Keratinocyte (primary cell): ENCODE measurements around the gene XK. TPM values are rescaled to one million over a fixed set of nuclear protein-coding genes. Genes with fewer than 3 reads are reported as not detected.

Experiments
- DNase-seq: peaks from one replicate; pipeline ENCODE4 v3.0.0-alpha.2; 2011; ENCODE audit warnings: low read depth, missing footprints, low spot score
- FAIRE-seq: peaks from 2 replicates; lab custom pipeline; 2011; peaks lifted over from hg19 to GRCh38; lab: Jason Lieb, UNC
- H2AFZ ChIP-seq: 2 replicates; pipeline ENCODE4 v1.6.0; 2012; ENCODE audit warnings: low read length, control low read depth, inconsistent platforms; ENCODE audit not compliant: control insufficient read depth
- H3K27ac ChIP-seq: 2 replicates; pipeline ENCODE4 v1.5.1; 2011; ENCODE audit warnings: low read length; ENCODE audit not compliant: control insufficient read depth, insufficient read depth
- H3K27me3 ChIP-seq: 3 replicates; pipeline ENCODE4 v1.6.0; 2011; ENCODE audit warnings: low read length; ENCODE audit not compliant: control insufficient read depth, insufficient read depth; ENCODE audit errors: extremely low read depth
- H3K36me3 ChIP-seq, 2 experiments: 2 replicates in 1 of 2; 3 replicates in 1 of 2; pipeline ENCODE4 v1.5.1; 2011; ENCODE audit warnings: low read length in 2 of 2, mild to moderate bottlenecking in 1 of 2; ENCODE audit not compliant: control insufficient read depth in 2 of 2, insufficient read depth in 2 of 2; ENCODE audit errors: extremely low read depth in 1 of 2
- H3K4me1 ChIP-seq: 3 replicates; pipeline ENCODE4 v1.5.1; 2011; ENCODE audit warnings: low read length; ENCODE audit not compliant: control insufficient read depth, insufficient read depth; ENCODE audit errors: extremely low read depth
- H3K4me2 ChIP-seq: 3 replicates; pipeline ENCODE4 v1.6.0; 2011; ENCODE audit warnings: low read depth, low read length; ENCODE audit not compliant: control insufficient read depth, insufficient read depth; ENCODE audit errors: extremely low read depth
- H3K4me3 ChIP-seq, 3 experiments: fragments of 200-600 bp in 1 of 3; sonication (generic) in 1 of 3; 2 replicates in 2 of 3; 3 replicates in 1 of 3; pipeline ENCODE4 v1.5.1; 2011 to 2016; ENCODE audit warnings: low read length in 3 of 3, mild to moderate bottlenecking in 3 of 3, control low read depth in 2 of 3, inconsistent platforms in 1 of 3, low read depth in 1 of 3, mixed read lengths in 1 of 3, mixed run types in 1 of 3, moderate library complexity in 1 of 3; ENCODE audit not compliant: control insufficient read depth in 2 of 3, insufficient read depth in 2 of 3; ENCODE audit errors: extremely low read depth in 1 of 3
- H3K79me2 ChIP-seq: 2 replicates; pipeline ENCODE4 v1.6.0; 2012; ENCODE audit warnings: low read length; ENCODE audit not compliant: control insufficient read depth, insufficient read depth
- H3K9ac ChIP-seq: 3 replicates; pipeline ENCODE4 v1.6.0; 2011; ENCODE audit warnings: low read length; ENCODE audit not compliant: control insufficient read depth, insufficient read depth; ENCODE audit errors: extremely low read depth
- H3K9me1 ChIP-seq: 3 replicates; pipeline ENCODE4 v1.6.0; 2011; ENCODE audit warnings: low read length; ENCODE audit not compliant: control insufficient read depth, insufficient read depth; ENCODE audit errors: extremely low read depth
- H3K9me3 ChIP-seq: 2 replicates; pipeline ENCODE4 v1.5.1; 2012; ENCODE audit warnings: low read depth, low read length; ENCODE audit not compliant: control insufficient read depth
- H4K20me1 ChIP-seq: 3 replicates; pipeline ENCODE4 v1.6.0; 2011; ENCODE audit warnings: low read length; ENCODE audit not compliant: control insufficient read depth, insufficient read depth; ENCODE audit errors: extremely low read depth
- EZH2 ChIP-seq: IDR thresholded peaks from one replicate; pipeline ENCODE4 v1.6.1; 2012; ENCODE audit warnings: inconsistent platforms, mild to moderate bottlenecking, low read length, moderate library complexity
- dilution Hi-C: fragments of 300-500 bp; cut with MboI; formaldehyde crosslinking; loops from one replicate; pipeline ENCODE4 v1.7.0; 2020; ENCODE audit warnings: low sequenced_read_pairs; ENCODE audit not compliant: extremely low pct_ligation_motif_present
- polyA plus RNA-seq, 5 experiments: library from polyadenylated mRNA; depleted of rRNA in 3 of 5; stranded (reverse) in 3 of 5; stranded (forward) in 1 of 5; unstranded in 1 of 5; fragments of >200 nt; gene quantifications; 1 replicate in 1 of 5; 2 replicates in 3 of 5; 3 replicates in 1 of 5; pipeline versions ENCODE4 v1.2.1 to v1.2.3, GENCODE V29; 2011 to 2012; ENCODE audit warnings: missing spikeins in 2 of 5, low read depth in 1 of 5, low replicate concordance in 1 of 5
- TF ChIP-seq, protein P1 (sequence below), 3 experiments: IDR thresholded peaks in 1 of 3; conservative IDR thresholded peaks in 1 of 3; optimal IDR thresholded peaks in 1 of 3; 2 replicates in 2 of 3; 3 replicates in 1 of 3; pipeline versions ENCODE3 to v1.5.1; 2011; ENCODE audit warnings: low read length in 3 of 3, mild to moderate bottlenecking in 3 of 3, moderate library complexity in 2 of 3, control low read depth in 1 of 3, inconsistent platforms in 1 of 3; ENCODE audit not compliant: insufficient read depth in 2 of 3; ENCODE audit errors: extremely low read depth in 1 of 3

Gene XK
- polyA plus RNA-seq, 1 donor (not counting 4 experiments of a cell fraction or from before 2014, with no cell fraction given) = 0.17 TPM

DNA sequence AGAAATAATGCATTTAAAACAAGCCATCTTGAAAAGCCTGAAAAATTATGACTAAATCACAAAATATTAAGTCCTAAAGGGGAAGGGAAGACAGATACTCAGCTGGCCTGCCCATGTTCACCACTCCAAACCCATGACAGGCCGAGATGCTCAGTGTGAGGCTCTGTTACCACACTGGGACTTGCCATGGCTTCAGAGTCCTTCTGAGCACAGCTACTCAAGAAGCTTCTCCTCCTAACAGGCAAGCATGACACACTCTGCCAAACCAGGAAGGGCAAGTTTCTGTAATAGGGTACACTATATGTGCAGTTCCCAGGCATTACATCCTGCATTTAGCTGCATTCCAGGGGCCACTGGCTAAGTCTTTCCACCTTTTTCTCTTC is 60.2 kb downstream of the XK start:
- Histone ChIP-seq H3K4me2 (no peak overlapping the region), H3K9ac (no peak overlapping the region), H3K4me1 (no peaks in the 10 kb centered on the region), H4K20me1 (no peaks in the 10 kb centered on the region), H3K9me3 (no peaks in the 10 kb centered on the region), H3K27me3 (no peaks in the 10 kb centered on the region), H3K36me3 (no peaks in the 10 kb centered on the region), H3K79me2 (no peaks in the 10 kb centered on the region), H3K4me3 (no peak overlapping the region), H2AFZ (no peak overlapping the region), H3K9me1 (no peaks in the 10 kb centered on the region), H3K27ac (no peak overlapping the region)
- FAIRE-seq (no peak), DNase-seq (no peak)
- TF ChIP-seq EZH2 = no peak
- TF ChIP-seq, protein P1, sequence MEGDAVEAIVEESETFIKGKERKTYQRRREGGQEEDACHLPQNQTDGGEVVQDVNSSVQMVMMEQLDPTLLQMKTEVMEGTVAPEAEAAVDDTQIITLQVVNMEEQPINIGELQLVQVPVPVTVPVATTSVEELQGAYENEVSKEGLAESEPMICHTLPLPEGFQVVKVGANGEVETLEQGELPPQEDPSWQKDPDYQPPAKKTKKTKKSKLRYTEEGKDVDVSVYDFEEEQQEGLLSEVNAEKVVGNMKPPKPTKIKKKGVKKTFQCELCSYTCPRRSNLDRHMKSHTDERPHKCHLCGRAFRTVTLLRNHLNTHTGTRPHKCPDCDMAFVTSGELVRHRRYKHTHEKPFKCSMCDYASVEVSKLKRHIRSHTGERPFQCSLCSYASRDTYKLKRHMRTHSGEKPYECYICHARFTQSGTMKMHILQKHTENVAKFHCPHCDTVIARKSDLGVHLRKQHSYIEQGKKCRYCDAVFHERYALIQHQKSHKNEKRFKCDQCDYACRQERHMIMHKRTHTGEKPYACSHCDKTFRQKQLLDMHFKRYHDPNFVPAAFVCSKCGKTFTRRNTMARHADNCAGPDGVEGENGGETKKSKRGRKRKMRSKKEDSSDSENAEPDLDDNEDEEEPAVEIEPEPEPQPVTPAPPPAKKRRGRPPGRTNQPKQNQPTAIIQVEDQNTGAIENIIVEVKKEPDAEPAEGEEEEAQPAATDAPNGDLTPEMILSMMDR (optimal IDR thresholded peaks at IDR 0.05 in 1 of 3, IDR thresholded peaks at IDR 0.05 in 1 of 3, conservative IDR thresholded peaks at IDR 0.05 in 1 of 3; ENCODE audit: extremely low read depth in 1 of 3, insufficient read depth in 2 of 3, low read length in 3 of 3) = no peak
- dilution Hi-C loops = no loop called here

DNA sequence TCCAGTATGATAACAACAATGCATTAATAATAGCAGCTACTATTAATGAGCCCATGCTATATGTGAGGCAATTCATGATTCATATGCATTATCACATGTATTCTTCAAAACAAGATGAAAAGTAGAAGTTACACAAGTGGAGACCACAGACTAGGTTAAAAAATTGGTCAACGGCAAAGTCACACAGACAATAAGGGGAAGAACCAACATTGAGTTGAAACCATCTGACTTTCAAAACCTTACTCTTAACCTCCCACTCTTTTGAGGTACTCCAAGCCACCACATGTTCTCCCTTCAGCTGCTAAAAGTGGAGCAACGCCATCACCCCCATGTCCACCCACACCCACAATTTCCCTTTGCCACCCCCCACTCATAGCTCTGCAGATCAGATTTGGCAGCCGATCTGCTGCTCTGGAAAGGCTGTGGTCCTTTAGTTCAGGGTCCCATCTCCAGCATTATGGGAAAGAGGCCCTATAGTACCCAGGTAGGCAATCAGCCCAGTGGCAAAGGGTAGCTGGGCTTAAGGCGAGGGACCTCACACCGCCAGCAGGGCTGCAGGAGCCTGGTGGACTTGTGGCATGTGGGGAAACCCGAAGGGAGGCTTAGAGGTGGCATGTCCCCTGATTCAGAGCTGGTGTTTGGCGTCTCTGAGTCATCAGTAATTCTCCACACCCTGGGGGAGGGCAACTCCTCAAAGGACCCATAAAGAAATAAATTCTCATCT is 60.8 kb downstream of the XK start:
- H3K9me1 ChIP-seq = no peaks in the 10 kb centered on the region
- no peaks in the 10 kb centered on the region for H3K4me1 ChIP-seq
- no peaks in the 10 kb centered on the region for H4K20me1 ChIP-seq
- H3K9me3 ChIP-seq = no peaks in the 10 kb centered on the region
- H3K79me2 ChIP-seq = no peaks in the 10 kb centered on the region
- no peak for FAIRE-seq
- no peak overlapping the region for H2AFZ ChIP-seq
- DNase-seq = no peak
- no peak overlapping the region for H3K4me2 ChIP-seq
- no peak overlapping the region for H3K9ac ChIP-seq
- no peaks in the 10 kb centered on the region for H3K36me3 ChIP-seq
- H3K4me3 ChIP-seq = no peak overlapping the region
- H3K27me3 ChIP-seq = no peaks in the 10 kb centered on the region
- no peak for TF ChIP-seq EZH2
- dilution Hi-C loops = no loop called here
- H3K27ac ChIP-seq = no peak overlapping the region

DNA sequence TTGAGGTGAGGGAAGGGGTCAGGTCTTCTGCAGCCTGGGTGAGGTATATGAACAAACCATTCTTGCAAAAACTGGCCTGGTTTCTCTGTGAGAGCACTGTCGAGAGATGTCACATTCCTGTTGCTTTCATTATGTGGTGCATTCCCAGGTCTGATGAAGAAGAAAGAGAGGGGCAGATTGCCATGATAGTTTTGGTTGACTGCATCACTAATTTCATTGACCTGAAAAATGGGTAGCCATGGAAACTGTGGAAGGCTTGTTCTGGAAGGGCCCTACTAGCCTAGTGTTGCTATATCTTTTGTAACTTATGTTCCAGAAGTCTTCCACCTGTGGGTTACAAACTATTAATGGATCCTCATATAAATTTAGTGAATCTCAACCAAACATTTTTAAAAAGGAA is 61.4 kb downstream of the XK start:
- H3K9me1 ChIP-seq = no peaks in the 10 kb centered on the region
- no peak for FAIRE-seq
- H3K9ac ChIP-seq = no peak overlapping the region
- H3K9me3 ChIP-seq = no peaks in the 10 kb centered on the region
- H3K4me2 ChIP-seq = no peak overlapping the region
- no peaks in the 10 kb centered on the region for H3K36me3 ChIP-seq
- TF ChIP-seq EZH2 = no peak
- H3K27me3 ChIP-seq = no peaks in the 10 kb centered on the region
- no peaks in the 10 kb centered on the region for H3K4me1 ChIP-seq
- no peaks in the 10 kb centered on the region for H3K79me2 ChIP-seq
- H4K20me1 ChIP-seq = no peaks in the 10 kb centered on the region
- no peak overlapping the region for H3K4me3 ChIP-seq
- no peak overlapping the region for H3K27ac ChIP-seq
- no peak for DNase-seq
- H2AFZ ChIP-seq = no peak overlapping the region
- dilution Hi-C loops = no loop called here
